ENCODE measurements around the gene TXNDC5.

Gene TXNDC5

GRCh38 chr6:7848229-7848628 is 62.4 kb downstream of the TXNDC5 start:
- TF ChIP-seq CTCF (IDR thresholded peaks at IDR 0.05; ENCODE audit: insufficient read depth, low read length, poor library complexity, severe bottlenecking) = no peak
- Histone ChIP-seq H3K36me3 (ENCODE audit: control insufficient read depth, insufficient read depth, low read length) (no peaks in the 10 kb centered on the region), H3K4me3 (replicated peaks; ENCODE audit: low read depth, low read length) (no peak overlapping the region), H3K27me3 (replicated peaks; ENCODE audit: control insufficient read depth, insufficient read depth, low read length) (no peaks in the 10 kb centered on the region)
- DNase-seq (ENCODE audit: extremely low read depth, insufficient read length) = no peak

- TF ChIP-seq CTCF (IDR thresholded peaks at IDR 0.05; ENCODE audit: insufficient read depth, low read length, poor library complexity, severe bottlenecking) = no peak
- no peak for DNase-seq (ENCODE audit: extremely low read depth, insufficient read length)
Observed at GRCh38 chr6:7846966-7847818, 63.4 kb downstream of the TXNDC5 start.

GRCh38 chr6:7841781-7842468 is 68.7 kb downstream of the TXNDC5 start:
- DNase-seq (ENCODE audit: extremely low read depth, insufficient read length) = no peak
- no peaks in the 10 kb centered on the region for H3K36me3 ChIP-seq (ENCODE audit: control insufficient read depth, insufficient read depth, low read length)
- no peak for TF ChIP-seq CTCF (IDR thresholded peaks at IDR 0.05; ENCODE audit: insufficient read depth, low read length, poor library complexity, severe bottlenecking)
- H3K4me3 ChIP-seq (replicated peaks; ENCODE audit: low read depth, low read length) = no peak overlapping the region
- H3K27me3 ChIP-seq (replicated peaks; ENCODE audit: control insufficient read depth, insufficient read depth, low read length) = no peaks in the 10 kb centered on the region; the same call in 1 of the 2 replicates

More at GRCh38 chr6:7846966-7847818, 63.4 kb downstream of the TXNDC5 start:
- Histone ChIP-seq H3K27me3 (replicated peaks; ENCODE audit: control insufficient read depth, insufficient read depth, low read length) (no peaks in the 10 kb centered on the region; the same call in 1 of the 2 replicates), H3K36me3 (ENCODE audit: control insufficient read depth, insufficient read depth, low read length) (no peaks in the 10 kb centered on the region), H3K4me3 (replicated peaks; ENCODE audit: low read depth, low read length) (no peak overlapping the region)

- no peak overlapping the region for H3K4me3 ChIP-seq (replicated peaks; ENCODE audit: low read depth, low read length)
- no peak for TF ChIP-seq CTCF (IDR thresholded peaks at IDR 0.05; ENCODE audit: insufficient read depth, low read length, poor library complexity, severe bottlenecking)
- no peak for DNase-seq (ENCODE audit: extremely low read depth, insufficient read length)
- H3K36me3 ChIP-seq (ENCODE audit: control insufficient read depth, insufficient read depth, low read length) = no peaks in the 10 kb centered on the region
- no peaks in the 10 kb centered on the region for H3K27me3 ChIP-seq (replicated peaks; ENCODE audit: control insufficient read depth, insufficient read depth, low read length)
Observed at GRCh38 chr6:7836371-7837026, 74.1 kb downstream of the TXNDC5 start.

- no peak overlapping the region for H3K4me3 ChIP-seq (replicated peaks; ENCODE audit: low read depth, low read length)
- no peaks in the 10 kb centered on the region for H3K36me3 ChIP-seq (ENCODE audit: control insufficient read depth, insufficient read depth, low read length)
- TF ChIP-seq CTCF (IDR thresholded peaks at IDR 0.05; ENCODE audit: insufficient read depth, low read length, poor library complexity, severe bottlenecking) = no peak
- DNase-seq (ENCODE audit: extremely low read depth, insufficient read length) = no peak
- H3K27me3 ChIP-seq (replicated peaks; ENCODE audit: control insufficient read depth, insufficient read depth, low read length) = no peaks in the 10 kb centered on the region
Observed at GRCh38 chr6:7833751-7834070, 76.9 kb downstream of the TXNDC5 start.
